ENCODE data around the gene AFF3.

- TF ChIP-seq POLR2AphosphoS5 (IDR thresholded peaks at IDR 0.05; ENCODE audit: low read depth, low read length), result no peak
- no peak for TF ChIP-seq REST (IDR thresholded peaks at IDR 0.05; ENCODE audit: insufficient read depth in 1 of 2, low read depth in 2 of 2, low read length in 2 of 2)
- TF ChIP-seq TAF1 (IDR thresholded peaks at IDR 0.05; ENCODE audit: borderline replicate concordance, insufficient read depth, low read length), result no peak
Measured at GRCh38 chr2:99537910-99538485, 604.4 kb downstream of the AFF3 start.

Measured in PFSK-1 (cell line).